Measurements from ENCODE around the gene ISL2.

DNA sequence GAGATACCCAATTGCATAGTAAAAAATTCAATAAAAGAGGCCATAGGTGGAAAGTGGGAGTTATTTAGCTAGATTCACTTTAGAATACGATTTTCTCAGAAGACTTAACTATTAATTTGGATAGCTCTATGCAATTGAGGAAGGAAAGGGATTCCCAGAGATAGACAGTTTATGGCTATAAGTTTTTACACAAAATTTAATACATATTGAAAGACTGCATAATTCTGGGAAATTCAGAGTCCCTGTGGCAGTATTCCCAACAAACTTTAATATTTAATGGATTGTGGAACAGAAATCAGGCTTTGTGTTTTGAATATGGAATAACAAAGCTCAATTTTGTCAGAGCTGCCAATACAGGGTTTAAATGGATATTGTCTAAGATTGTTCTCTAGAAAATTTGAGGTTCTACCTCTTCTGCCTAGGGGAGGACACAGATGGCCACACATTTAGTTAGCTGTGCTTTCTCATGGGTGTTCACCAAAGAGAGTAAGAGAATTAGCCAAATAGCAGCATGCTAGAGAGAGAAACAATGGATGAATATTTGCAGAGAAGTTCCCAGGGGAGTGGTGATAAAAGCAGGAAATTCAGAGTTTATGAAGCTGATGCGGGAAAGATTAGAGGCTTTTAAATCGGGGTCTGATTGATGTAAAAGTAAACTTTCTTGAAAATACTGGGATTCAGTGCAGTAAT, 8.5 kb downstream of the ISL2 start:
- TF ChIP-seq, protein P1, sequence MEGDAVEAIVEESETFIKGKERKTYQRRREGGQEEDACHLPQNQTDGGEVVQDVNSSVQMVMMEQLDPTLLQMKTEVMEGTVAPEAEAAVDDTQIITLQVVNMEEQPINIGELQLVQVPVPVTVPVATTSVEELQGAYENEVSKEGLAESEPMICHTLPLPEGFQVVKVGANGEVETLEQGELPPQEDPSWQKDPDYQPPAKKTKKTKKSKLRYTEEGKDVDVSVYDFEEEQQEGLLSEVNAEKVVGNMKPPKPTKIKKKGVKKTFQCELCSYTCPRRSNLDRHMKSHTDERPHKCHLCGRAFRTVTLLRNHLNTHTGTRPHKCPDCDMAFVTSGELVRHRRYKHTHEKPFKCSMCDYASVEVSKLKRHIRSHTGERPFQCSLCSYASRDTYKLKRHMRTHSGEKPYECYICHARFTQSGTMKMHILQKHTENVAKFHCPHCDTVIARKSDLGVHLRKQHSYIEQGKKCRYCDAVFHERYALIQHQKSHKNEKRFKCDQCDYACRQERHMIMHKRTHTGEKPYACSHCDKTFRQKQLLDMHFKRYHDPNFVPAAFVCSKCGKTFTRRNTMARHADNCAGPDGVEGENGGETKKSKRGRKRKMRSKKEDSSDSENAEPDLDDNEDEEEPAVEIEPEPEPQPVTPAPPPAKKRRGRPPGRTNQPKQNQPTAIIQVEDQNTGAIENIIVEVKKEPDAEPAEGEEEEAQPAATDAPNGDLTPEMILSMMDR (IDR thresholded peaks at IDR 0.05) = no peak
- no peak for TF ChIP-seq POLR2A (IDR thresholded peaks at IDR 0.05)
- no peak for TF ChIP-seq EP300 (IDR thresholded peaks at IDR 0.05)
